ENCODE results near the gene FMO5. TPM values are rescaled to one million over a fixed set of nuclear protein-coding genes. Genes with fewer than 3 reads are reported as not detected.

FMO5 gene, protein sequence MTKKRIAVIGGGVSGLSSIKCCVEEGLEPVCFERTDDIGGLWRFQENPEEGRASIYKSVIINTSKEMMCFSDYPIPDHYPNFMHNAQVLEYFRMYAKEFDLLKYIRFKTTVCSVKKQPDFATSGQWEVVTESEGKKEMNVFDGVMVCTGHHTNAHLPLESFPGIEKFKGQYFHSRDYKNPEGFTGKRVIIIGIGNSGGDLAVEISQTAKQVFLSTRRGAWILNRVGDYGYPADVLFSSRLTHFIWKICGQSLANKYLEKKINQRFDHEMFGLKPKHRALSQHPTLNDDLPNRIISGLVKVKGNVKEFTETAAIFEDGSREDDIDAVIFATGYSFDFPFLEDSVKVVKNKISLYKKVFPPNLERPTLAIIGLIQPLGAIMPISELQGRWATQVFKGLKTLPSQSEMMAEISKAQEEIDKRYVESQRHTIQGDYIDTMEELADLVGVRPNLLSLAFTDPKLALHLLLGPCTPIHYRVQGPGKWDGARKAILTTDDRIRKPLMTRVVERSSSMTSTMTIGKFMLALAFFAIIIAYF
- 2.1 and 3.4 TPM in 2 replicates for total RNA-seq (2014; rRNA removed; shearing (Covaris generic))

DNA sequence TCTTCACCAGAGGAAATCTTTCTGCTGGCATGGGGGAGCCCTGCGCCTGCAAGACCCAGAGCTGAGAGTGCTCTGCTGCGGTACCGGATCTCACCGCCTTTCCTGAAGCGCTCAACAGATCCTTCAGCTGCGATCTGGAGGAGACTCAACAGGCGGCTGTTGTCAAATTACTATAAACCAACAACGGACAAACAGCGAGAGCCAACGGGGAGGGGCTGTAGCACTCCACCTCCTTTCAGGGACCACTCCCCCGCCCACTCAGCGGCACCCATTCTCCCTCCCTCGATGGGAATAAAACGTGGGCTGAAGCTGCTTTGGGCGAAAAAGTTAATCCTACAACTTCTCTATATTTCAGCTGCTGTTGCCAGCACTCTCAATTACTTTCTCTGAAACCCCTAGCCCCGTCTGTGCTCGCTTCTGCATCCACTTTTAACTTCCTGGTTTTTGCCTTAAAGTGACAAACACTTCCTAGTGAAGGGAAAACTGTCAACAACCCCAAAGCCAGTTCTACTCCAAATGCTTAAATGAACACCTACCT, at the start of gene FMO5:
FMO5 (minus strand) TSS at position 147 of the 538 bp plus-strand sequence. CDS start 310 bp downstream, outside the sequence.
- peak; percentile 68 for DNase-seq (ENCODE audit: low read depth)

DNA sequence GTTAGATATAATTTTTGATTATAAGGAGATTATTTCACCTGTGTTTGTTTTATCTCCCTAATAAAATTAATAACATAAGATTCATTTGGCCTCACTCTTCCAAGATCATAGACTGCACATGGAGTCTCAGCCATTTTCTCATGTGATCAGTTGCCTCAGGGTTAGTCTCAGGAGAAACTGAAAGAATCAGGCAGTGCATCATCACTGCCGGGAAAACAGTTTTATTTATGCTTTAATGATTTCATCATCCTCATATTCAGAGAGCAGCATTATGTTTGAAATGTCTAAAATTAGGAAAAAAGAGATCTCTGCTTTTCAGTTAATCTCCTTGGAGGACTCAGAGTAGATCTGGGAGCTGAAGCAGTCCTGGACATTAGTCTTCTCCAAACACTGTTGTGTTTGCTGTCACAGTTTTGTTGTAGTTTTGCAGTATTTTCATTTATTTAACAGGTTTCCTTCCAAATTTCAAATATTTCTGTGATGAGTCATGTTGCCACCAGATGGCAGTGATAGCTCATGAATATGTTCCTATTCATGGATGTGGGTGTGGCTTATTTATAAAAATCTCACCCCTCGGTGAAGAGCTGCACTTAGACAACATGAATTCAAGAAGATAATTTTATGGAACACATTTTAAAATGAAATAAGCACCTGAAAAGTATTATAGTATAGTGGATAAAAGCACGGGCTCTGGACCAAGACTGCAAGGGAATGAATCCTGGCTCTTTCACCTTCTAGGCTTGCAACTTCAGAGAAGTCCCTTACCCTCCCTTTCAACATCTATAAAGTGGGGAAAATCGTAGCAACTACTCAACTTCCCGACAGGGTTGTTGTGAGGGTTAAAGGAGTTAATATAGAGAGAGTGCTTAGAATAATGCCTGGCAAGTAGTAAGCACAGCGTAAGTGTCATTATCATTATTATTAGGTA, 48.5 kb upstream of the FMO5 start:
- DNase-seq (ENCODE audit: low read depth), result peak; percentile 75

DNA sequence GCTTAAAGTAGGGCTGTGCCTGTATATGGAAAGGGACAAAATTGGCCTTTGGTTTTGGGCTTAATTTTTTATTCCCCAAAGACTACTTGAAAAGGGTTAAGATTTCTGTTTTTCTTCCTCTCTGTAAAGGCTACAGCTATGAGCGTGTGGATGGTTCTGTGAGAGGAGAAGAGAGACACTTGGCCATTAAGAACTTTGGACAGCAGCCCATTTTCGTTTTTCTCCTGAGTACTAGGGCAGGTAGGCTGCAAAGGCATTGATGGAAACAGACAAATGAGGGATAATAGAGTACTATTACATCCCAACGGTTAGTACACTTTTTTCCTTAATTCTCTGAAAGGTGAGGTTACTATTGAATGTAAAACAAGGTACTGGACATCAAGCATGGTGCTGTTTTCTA, 46.9 kb upstream of the FMO5 start:
- DNase-seq (ENCODE audit: low read depth), result no peak

DNA sequence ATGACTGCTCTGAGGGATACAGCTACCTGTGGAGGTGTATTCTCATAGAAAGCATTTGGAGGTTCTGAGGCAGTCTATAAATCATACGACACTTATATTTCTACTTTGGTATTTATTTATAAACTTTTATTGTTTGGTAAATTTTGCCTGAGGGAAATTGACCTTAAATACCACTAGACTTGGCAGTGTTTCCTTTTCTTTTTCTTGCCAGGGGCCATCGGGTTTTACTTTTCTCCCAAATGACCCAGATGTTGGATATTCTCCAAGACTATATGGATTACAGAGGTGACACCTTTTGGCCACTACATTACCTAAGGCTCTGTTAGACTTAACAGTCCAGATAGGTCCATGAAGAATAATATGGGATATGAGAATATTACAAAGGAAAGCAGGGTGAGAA, 45.6 kb upstream of the FMO5 start:
- DNase-seq (ENCODE audit: low read depth), result no peak

DNA sequence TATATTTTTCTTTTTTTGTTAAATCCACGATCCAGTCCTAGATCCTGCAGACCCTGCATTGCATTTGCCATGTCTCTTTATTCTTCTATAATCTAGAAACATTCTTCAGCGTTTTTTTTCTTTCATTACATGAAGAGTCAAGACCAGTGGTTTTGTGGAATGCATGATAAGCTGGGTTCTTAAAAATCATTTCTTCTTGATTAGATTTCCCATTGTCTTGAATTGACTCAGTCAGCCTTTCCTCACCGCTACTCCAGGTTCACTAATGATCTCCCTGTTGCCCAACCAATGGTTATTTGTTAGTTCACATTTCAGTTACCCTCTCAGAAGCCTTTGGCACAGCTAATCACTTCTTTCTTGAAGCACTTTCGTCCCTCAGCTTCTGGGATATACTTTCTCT, 42.6 kb upstream of the FMO5 start:
- DNase-seq (ENCODE audit: low read depth), result no peak

DNA sequence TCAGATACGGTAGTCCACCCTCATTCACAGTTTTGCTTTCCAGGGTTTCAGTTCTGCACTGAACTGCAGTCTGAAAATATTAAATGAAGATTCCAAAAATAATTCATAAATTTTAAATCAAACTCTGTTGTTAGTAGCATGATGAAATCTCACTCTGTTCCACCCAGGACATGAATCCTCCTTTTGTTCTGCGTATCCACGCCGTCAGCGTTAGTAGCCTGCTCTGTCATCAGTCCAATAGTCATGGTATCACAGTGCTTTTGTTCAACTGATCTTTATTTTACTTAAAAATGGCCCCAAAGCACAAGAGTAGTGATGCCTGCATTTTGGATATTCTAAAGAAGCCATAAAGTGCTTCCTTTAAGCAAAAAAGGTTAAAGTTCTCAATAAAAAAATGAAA, 41.2 kb upstream of the FMO5 start:
- no peak for DNase-seq (ENCODE audit: low read depth)

DNA sequence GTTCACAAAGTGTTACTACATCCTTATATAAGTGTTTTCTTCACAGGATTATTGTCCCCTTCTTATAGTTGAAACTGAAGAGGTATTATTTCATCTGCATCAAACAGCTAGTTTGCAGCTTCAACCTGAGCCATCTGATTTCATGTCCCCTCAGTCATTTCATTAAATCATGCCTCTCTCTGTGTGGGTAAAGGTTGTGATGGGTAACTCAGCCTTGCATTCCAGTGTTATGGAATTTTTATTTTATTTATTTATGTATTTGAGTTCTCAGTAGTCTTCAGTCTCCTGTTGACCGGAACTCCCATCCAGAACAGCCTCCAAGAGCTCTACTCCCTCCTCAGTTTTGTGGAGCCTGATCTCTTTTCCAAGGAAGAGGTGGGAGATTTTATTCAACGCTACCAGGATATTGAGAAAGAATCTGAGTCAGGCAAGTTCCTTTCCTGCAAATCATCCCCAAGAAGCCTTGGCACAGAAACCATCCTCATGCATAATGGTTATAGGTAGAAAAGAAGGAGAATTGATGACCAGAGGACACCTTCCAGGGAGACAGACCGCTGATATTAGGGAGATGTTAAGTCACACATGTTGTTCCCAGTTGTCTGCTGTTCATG, 39.1 kb upstream of the FMO5 start:
- DNase-seq (ENCODE audit: low read depth), result no peak

DNA sequence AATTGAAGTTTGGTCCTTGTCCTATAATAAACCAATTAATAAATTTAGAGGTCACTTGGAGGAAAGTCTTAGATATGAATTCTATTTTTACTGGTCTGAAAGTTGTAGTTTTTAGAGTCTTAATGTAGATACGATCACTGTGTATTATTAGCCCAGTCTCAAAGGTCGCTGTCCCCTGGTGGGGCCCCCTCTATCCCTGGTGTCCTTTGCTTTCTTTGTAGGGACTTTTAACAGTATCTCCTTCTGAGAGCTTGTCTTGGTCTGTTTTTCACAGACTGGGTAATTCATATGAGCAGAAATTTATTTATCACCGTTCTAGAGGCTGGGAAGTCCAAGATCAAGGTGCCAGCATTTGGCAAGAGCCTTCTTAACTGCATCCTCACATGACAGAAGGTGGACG, 35.8 kb upstream of the FMO5 start:
- DNase-seq (ENCODE audit: low read depth), result no peak

DNA sequence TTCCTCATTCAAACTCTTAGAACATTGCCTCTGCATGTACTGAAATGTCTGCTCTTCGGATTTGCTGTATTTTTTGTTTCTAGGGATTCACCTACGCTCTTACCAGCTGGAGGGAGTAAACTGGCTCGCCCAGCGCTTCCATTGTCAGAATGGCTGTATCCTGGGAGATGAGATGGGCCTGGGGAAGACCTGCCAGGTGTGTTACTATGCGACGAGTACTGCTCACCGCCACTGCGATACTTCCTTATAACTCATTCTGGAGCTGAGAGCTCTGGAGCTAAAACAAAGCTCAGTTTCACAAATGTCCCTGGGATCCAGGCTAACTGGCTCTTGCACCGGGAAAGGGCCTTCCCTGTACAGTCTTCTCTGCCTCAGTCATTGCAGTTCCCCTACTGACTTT, 27.4 kb upstream of the FMO5 start:
- DNase-seq (ENCODE audit: low read depth), result no peak

DNA sequence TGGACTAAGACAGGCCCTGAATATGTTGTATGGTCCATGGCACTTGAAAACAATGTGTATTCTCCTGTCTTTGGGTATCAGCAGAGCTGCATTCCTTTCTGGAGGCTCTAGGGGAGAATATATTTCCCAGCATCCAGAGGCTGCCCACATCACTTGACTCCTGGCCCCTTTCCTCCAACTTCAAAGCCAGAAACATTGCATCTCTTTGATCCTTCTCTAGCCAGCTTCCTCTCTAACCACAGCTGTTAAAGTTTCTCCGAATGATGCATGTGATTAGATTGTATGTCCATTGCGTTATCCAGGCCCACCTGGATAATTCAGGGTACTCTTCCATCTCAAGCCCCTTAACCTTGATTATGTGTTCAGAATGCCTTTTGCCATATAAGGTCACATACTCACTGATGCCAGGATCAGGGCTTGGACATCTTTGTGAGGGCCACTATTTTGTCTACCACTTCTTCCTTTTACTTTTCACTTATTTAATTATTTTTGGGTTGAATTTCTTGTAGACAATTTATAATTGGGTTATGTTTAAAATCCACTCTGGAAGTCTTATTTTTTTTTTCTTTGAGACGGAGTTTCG, 22.6 kb upstream of the FMO5 start:
- peak; percentile 18 for DNase-seq (ENCODE audit: low read depth)

DNA sequence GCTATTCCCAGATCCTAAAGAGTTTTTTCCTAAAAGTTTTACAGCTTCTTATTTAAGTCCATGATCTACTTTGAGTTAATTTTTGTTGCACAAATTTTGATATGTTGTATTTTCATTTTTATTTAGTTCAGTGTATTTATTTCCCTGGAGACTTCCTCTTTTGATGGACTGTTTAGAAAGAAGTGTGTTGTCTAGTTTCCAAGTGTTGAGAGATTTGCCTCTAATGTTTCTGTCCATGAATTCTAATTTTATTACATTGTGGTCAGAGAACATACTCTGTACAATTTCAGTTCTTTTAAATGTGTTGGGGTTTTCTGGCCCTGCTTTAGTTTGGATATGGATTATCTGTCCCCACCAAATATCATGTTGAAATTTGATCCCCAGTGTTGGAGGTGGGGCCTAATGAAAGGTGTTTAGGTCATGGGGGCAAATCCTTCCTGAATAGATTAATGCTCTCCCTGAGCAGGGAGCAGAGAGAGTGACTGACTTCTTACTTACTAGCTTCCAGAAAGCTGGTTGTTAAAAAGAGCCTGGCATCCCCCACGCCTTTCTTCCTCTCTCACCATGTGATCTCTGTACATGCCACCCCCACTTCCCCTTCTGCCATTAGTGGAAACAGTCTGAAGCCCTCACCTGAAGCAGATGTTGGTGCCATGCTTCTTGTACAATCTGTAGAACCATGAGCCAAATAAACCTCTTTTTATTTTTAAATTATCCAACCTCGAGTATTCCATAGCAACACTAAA, 21.9 kb upstream of the FMO5 start:
- DNase-seq (ENCODE audit: low read depth), result no peak

DNA sequence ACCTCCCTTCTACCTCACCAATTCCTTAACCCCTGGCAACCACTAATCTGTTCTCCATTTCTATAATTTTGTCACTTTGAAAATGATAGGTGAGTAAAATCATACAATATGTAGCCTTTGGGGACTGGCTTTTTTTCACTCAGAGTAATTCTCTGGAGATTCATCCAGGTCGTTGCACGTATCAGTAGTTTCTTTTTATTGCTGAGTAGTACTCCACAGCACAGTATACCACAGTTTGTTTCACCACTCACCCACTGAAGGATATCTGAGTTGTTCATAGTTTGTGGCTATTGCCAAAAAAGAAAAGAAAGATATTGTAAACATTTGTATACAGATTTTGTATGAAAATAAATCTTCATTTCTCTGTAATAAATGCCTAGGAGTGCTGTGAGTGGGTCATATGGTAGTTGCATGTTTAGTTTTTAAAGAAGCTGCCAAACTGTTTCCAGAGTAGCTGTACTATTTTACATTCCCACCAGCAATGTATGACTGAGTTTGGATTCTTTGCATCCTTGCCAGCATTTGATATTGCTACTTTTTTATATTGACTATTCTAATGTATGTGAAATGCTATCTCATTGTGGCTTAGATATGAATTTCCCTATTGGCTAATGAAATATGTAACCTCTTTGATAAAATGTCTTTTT, 21.0 kb upstream of the FMO5 start:
- no peak for DNase-seq (ENCODE audit: low read depth)

DNA sequence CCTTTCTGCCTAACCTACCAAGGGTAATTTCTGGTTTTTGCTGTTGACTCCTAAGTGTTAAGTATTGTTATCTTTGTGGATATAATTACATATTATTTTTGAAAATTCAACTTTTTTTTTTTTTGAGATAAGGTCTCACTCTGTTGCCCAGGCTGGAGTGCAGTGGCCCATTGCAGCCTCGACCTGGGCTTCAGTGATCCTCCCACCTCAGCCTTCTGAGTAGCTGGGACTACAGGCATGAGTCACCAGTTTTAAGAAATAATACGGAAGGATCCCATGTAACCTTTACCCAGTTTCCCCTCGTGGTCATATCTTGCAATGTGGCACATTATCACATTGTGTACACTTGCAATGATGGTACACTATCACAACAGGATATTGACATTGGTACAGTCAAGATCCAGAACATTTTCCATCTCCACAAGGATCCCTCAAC, 20.5 kb upstream of the FMO5 start:
- DNase-seq (ENCODE audit: low read depth), result no peak

DNA sequence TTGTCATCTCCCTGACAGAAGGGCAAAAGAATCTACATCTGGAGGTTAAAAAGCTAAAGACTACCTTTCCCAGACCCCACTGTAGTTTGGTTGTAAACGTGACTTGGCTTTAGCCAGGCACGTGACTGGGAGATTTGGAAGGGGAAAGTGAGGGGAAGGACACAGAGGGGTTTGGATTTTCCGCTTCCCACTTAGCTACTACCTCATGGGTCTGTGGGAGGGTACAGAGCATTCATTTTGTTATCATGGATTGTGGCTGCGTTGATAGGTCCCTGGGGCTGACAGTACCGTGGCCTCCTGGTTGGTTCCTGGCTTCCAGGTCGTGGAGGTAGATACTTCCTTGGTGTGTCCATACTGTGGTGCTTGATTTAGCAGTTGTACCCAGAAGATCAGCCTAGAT, 20.0 kb upstream of the FMO5 start:
- no peak for DNase-seq (ENCODE audit: low read depth)

DNA sequence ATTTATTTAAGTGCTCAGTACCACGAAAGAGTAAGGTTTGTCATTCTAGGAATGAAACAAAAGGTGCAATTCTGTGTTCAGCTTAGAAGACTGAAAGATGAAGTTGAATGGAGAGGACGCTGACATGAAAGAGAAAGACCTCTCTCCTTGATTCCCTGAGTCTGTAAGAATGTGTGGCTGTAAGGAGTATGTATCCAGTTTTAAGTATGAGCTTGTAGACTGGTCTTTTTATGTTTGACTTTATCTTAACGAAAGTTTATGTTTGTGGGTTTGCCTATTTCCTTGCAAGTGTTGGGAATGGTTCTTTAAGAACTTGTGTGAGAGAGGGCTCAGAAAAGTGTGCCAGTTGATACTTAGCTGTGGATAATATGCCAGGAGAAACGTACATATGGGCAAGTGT, 18.7 kb upstream of the FMO5 start:
- no peak for DNase-seq (ENCODE audit: low read depth)

DNA sequence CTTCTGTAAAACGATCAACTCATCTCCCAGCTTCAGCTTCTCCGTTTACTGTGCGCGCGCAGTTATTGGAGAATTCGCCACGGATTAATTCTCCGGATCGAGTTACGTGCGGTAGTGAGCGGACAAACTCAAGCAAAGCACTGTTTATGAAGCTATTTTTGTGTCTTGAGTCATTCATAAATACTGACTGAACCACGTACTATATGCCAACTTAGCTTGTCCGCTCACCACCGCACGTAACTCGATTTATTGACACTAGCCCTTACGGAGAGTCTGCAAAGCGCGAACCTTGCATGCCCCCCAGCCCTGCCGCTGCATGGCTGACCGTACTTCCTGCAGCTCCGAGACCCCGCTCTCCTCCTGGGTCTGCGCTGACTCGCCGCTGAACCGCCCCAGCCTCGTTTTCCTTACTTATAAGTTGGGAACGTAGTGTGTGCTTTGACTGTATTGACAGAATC, 18.1 kb upstream of the FMO5 start:
- DNase-seq (ENCODE audit: low read depth), result no peak

DNA sequence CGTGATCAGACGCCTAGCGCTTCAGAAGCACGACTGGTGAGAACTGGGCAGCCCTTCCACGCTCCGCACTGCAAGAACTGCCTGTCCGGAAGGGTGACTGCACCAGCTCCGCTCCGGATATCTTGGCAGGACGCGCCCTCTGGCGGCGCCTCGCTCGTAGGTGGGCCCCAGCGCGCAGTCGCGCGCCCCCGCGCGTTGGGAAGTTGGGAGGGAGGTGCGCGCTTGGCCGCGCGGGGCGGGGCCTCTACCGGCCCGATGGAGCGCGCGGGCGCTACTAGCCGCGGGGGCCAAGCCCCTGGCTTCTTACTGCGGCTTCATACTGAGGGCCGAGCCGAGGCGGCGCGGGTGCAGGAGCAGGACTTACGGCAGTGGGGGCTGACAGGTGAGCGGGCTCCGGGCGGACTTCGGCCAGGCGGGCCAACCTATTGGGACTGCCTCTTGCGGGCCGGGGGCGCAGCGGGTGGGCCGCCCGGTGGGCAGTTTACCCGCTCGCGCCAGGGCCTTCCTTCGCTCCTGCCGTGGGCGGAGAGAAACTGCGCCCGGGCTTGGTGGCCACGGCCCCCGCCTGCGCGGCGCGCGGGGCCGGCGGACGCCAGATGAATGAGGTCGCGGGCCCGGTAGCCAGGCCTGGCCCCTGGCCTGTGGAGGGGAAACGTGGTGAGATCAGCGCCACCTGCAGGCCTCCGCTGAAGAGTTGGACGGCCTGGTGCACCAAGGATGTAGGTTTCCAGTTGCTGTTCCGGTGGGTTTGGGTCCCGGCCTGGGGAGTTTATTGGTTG, 17.5 kb upstream of the FMO5 start, which contains the start of gene CHD1L:
CHD1L (plus strand) TSS at position 236 of the 779 bp plus-strand sequence; CDS start at position 256, 20 bp downstream.
- peak; percentile 92 for DNase-seq (ENCODE audit: low read depth)

DNA sequence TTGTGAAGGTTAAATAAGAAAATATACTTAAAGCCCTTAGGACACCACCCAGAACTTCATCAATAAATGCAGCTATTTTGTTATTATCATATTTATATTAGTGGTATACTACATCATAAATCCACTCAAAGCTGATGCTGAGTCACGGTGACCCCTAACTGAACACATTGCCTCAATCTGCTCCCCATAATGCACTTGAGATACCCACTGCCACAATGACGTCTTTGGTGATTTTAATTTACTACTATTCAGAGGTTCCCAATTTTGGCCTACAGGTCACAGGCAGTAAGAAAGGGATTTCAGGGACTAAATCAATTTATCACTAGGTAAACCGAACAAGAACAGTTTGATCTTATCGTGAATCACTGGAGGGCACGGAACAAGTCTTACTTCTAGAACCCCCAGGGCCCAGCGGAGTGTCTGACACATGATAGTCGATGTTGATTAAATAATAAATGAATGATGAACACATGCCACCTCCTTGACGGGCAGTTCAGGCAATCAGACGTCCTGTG, 16.9 kb upstream of the FMO5 start:
- DNase-seq (ENCODE audit: low read depth), result no peak
